OCI-LY7 (cell line): ENCODE measurements around the gene BRD7. TPM values are rescaled to one million over a fixed set of nuclear protein-coding genes. Genes with fewer than 3 reads are reported as not detected.

Experiments
- BruUV-seq: library from RNA; stranded (reverse); fragments of 400-500 nt; replicated peaks from 2 replicates; lab custom pipeline; 2021; lab: Mats Ljungman, UMichigan
- CTCF ChIA-PET: fragments of 300-600 bp; sonication (Branson Sonifier 250); formaldehyde crosslinking; loops from one replicate; lab custom pipeline; 2022; ENCODE audit warnings: antibody characterized with exemption; ENCODE audit not compliant: unreplicated experiment; lab: Charles Lee
- POLR2A ChIA-PET: fragments of 300-600 bp; sonication (Branson Sonifier 250); formaldehyde crosslinking; loops from one replicate; lab custom pipeline; 2022; ENCODE audit warnings: antibody characterized with exemption; lab: Charles Lee
- DNase-seq: peaks from one replicate; pipeline ENCODE4 v3.0.0-alpha.2; 2015; ENCODE audit warnings: low spot score
- H2AFZ ChIP-seq: fragments of 200-600 bp; sonication (generic), shearing (Covaris generic); 2 replicates; pipeline ENCODE4 v1.6.1; 2014; ENCODE audit warnings: mild to moderate bottlenecking, antibody characterized with exemption, low read length, moderate library complexity
- H3K27ac ChIP-seq: fragments of 200-600 bp; sonication (generic); 2 replicates; pipeline ENCODE4 v1.5.1; 2014; ENCODE audit warnings: mixed run types, low read depth, mild to moderate bottlenecking, moderate library complexity, low read length, inconsistent platforms; ENCODE audit not compliant: poor library complexity, severe bottlenecking
- H3K36me3 ChIP-seq: fragments of 200-600 bp; sonication (generic); 2 replicates; pipeline ENCODE4 v1.6.1; 2014; ENCODE audit warnings: mild to moderate bottlenecking, antibody characterized with exemption, low read length, moderate library complexity, mixed read lengths; ENCODE audit not compliant: insufficient read depth
- H3K4me1 ChIP-seq: fragments of 200-600 bp; sonication (generic); 2 replicates; pipeline ENCODE4 v1.5.1; 2014; ENCODE audit warnings: mild to moderate bottlenecking, low read length; ENCODE audit not compliant: insufficient read depth, poor library complexity, severe bottlenecking
- H3K4me2 ChIP-seq: fragments of 200-600 bp; sonication (generic); 2 replicates; pipeline ENCODE4 v1.6.1; 2014; ENCODE audit warnings: mild to moderate bottlenecking, low read length
- H3K4me3 ChIP-seq: fragments of 200-600 bp; sonication (generic); 2 replicates; pipeline ENCODE4 v1.5.1; 2014; ENCODE audit warnings: mild to moderate bottlenecking, low read depth, low read length; ENCODE audit not compliant: poor library complexity, severe bottlenecking
- H3K79me2 ChIP-seq: fragments of 200-600 bp; sonication (generic); 2 replicates; pipeline ENCODE4 v1.6.1; 2016; ENCODE audit warnings: low read depth, mild to moderate bottlenecking, low read length, moderate library complexity, mixed read lengths; ENCODE audit not compliant: insufficient read depth
- H3K9me2 ChIP-seq: fragments of 200-600 bp; sonication (generic); 2 replicates; pipeline ENCODE4 v1.6.1; 2016; ENCODE audit warnings: mild to moderate bottlenecking, low read length, mixed read lengths; ENCODE audit not compliant: insufficient read depth
- H3K9me3 ChIP-seq: fragments of 200-600 bp; sonication (generic); 2 replicates; pipeline ENCODE4 v1.6.1; 2014; ENCODE audit warnings: mild to moderate bottlenecking, mixed run types, low read length, mixed read lengths
- H4K20me1 ChIP-seq: fragments of 200-600 bp; sonication (generic); 2 replicates; pipeline ENCODE4 v1.6.1; 2014; ENCODE audit warnings: mild to moderate bottlenecking, antibody characterized with exemption, low read length, moderate library complexity, mixed read lengths; ENCODE audit not compliant: insufficient read depth
- EZH2phosphoT487 ChIP-seq: fragments of 200-600 bp; sonication (generic); IDR thresholded peaks from 2 replicates; pipeline ENCODE4 v1.6.1; 2018; ENCODE audit warnings: low read depth, borderline replicate concordance, mild to moderate bottlenecking, mixed run types, antibody characterized with exemption, low read length, moderate library complexity, mixed read lengths
- intact Hi-C: fragments of 100-400 bp; cut with micrococcal nuclease; formaldehyde crosslinking; loops from one replicate; pipeline ENCODE4 v1.10.0; 2022; ENCODE audit not compliant: unreplicated experiment
- total RNA-seq, 2 experiments: library from RNA; depleted of rRNA in 1 of 2; stranded (reverse); fragments of >200 nt in 1 of 2; shearing (Covaris generic) in 1 of 2; gene quantifications; 2 replicates each; pipeline ENCODE4 v1.2.3, GENCODE V29; 2014 to 2022
- TF ChIP-seq, protein P1 (sequence below): fragments of 200-600 bp; sonication (generic); conservative IDR thresholded peaks from 2 replicates; pipeline ENCODE4 v1.5.1; 2014; ENCODE audit warnings: mild to moderate bottlenecking, antibody characterized with exemption, low read length, moderate library complexity, mixed read lengths

BRD7 gene
- total RNA-seq, 2 experiments from 2014 or later = 78.5 to 105 TPM

DNA sequence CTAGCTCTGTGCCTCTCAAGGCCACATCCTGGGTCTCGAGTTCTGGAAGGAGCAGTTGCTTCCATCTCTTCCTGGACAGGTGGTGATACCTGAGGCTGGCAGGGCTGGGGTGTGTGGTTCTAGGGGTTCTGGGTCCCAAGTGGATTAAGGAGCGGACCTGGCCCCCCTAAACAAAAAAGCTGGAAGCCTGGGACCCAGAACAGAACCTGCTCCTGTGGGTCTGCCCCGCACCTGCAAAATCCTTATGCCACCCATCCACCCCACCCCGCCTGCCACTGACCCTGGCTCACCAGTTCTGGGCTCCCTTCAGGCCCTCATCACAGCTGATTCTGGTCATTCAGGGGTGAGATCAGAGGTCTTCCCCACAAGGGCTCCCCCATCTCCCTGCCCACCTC lies 57.7 kb downstream of the BRD7 start:
- Histone ChIP-seq H3K79me2 (no peaks in the 10 kb centered on the region), H3K9me2 (no peaks in the 10 kb centered on the region), H3K9me3 (no peaks in the 10 kb centered on the region), H3K4me3 (no peak overlapping the region), H3K27ac (no peak overlapping the region), H3K4me1 (no peaks in the 10 kb centered on the region), H2AFZ (no peak overlapping the region), H4K20me1 (no peaks in the 10 kb centered on the region; the same call in 1 of the 2 replicates), H3K36me3 (peaks cover 44% of the 10 kb centered on the region), H3K4me2 (no peak overlapping the region)
- no TSS peak for BruUV-seq
- ChIA-PET POLR2A (no interaction called here), CTCF (interaction anchor here (0.7 kb wide), 1 partner anchor 38 kb away, joined by 4 read pairs; no protein-coding TSS in a partner anchor)
- DNase-seq = no peak
- intact Hi-C loops = no loop called here
- TF ChIP-seq EZH2phosphoT487 = no peak
- TF ChIP-seq, protein P1, sequence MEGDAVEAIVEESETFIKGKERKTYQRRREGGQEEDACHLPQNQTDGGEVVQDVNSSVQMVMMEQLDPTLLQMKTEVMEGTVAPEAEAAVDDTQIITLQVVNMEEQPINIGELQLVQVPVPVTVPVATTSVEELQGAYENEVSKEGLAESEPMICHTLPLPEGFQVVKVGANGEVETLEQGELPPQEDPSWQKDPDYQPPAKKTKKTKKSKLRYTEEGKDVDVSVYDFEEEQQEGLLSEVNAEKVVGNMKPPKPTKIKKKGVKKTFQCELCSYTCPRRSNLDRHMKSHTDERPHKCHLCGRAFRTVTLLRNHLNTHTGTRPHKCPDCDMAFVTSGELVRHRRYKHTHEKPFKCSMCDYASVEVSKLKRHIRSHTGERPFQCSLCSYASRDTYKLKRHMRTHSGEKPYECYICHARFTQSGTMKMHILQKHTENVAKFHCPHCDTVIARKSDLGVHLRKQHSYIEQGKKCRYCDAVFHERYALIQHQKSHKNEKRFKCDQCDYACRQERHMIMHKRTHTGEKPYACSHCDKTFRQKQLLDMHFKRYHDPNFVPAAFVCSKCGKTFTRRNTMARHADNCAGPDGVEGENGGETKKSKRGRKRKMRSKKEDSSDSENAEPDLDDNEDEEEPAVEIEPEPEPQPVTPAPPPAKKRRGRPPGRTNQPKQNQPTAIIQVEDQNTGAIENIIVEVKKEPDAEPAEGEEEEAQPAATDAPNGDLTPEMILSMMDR = no peak

- DNase-seq = no peak
- H4K20me1 ChIP-seq = no peaks in the 10 kb centered on the region; the same call in 1 of the 2 replicates
- no peaks in the 10 kb centered on the region for H3K9me2 ChIP-seq
- no peak overlapping the region for H3K27ac ChIP-seq
- no peaks in the 10 kb centered on the region for H3K79me2 ChIP-seq
- ChIA-PET CTCF (interaction anchor here (0.6 kb wide), 1 partner anchor 48 kb away, joined by 3 read pairs; no protein-coding TSS in a partner anchor), POLR2A (interaction anchor here (0.6 kb wide), 1 partner anchor 28 kb away, joined by 4 read pairs; no protein-coding TSS in a partner anchor)
- no peaks in the 10 kb centered on the region for H3K4me1 ChIP-seq
- H3K4me2 ChIP-seq = no peak overlapping the region
- no TSS peak for BruUV-seq
- H2AFZ ChIP-seq = no peak overlapping the region
- intact Hi-C loops = no loop called here
- TF ChIP-seq, protein P1 = no peak
- no peak for TF ChIP-seq EZH2phosphoT487
- H3K4me3 ChIP-seq = no peak overlapping the region
- H3K9me3 ChIP-seq = no peaks in the 10 kb centered on the region
- H3K36me3 ChIP-seq = peaks cover 38% of the 10 kb centered on the region
Observed at GRCh38 chr16:50310308-50311133, 58.3 kb downstream of the BRD7 start.
